Ectodermal cell (in vitro differentiated cells): ENCODE data around the gene P2RX6.
"Not testable (repeated sequence)": the region's sequence is repeated elsewhere in the genome, so short reads cannot be mapped to it uniquely, and the experiment has no call there.

Experiments
- H3K27ac ChIP-seq: 2 replicates; pipeline ENCODE4 v1.7.0; 2013; ENCODE audit warnings: mild to moderate bottlenecking, low read depth, low read length; ENCODE audit not compliant: insufficient read depth, poor library complexity, severe bottlenecking
- H3K27me3 ChIP-seq: 2 replicates; pipeline ENCODE4 v1.7.0; 2013; ENCODE audit warnings: mild to moderate bottlenecking, low read length; ENCODE audit not compliant: insufficient read depth, control insufficient read depth, poor library complexity, severe bottlenecking
- H3K36me3 ChIP-seq: one replicate; pipeline ENCODE4 v1.7.0; 2013; ENCODE audit warnings: low read length; ENCODE audit not compliant: control insufficient read depth, insufficient read depth
- H3K4me1 ChIP-seq: one replicate; pipeline ENCODE4 v1.7.0; 2013; ENCODE audit warnings: low read length; ENCODE audit not compliant: control insufficient read depth, insufficient read depth
- H3K4me3 ChIP-seq: 2 replicates; pipeline ENCODE4 v1.7.0; 2013; ENCODE audit warnings: low read depth, low read length, control low read depth; ENCODE audit not compliant: insufficient read depth
- H3K9me3 ChIP-seq: 2 replicates; pipeline ENCODE4 v1.7.0; 2013; ENCODE audit warnings: mild to moderate bottlenecking, low read length, moderate library complexity; ENCODE audit not compliant: control insufficient read depth
- WGBS, 2 experiments: methylation state at CpG; one replicate each; pipeline ENCODE4 v1.1.7; 2013; ENCODE audit warnings: missing lambda C conversion rate in 2 of 2; 5-methylcytosine and 5-hydroxymethylcytosine counted together

The P2RX6 gene

DNA sequence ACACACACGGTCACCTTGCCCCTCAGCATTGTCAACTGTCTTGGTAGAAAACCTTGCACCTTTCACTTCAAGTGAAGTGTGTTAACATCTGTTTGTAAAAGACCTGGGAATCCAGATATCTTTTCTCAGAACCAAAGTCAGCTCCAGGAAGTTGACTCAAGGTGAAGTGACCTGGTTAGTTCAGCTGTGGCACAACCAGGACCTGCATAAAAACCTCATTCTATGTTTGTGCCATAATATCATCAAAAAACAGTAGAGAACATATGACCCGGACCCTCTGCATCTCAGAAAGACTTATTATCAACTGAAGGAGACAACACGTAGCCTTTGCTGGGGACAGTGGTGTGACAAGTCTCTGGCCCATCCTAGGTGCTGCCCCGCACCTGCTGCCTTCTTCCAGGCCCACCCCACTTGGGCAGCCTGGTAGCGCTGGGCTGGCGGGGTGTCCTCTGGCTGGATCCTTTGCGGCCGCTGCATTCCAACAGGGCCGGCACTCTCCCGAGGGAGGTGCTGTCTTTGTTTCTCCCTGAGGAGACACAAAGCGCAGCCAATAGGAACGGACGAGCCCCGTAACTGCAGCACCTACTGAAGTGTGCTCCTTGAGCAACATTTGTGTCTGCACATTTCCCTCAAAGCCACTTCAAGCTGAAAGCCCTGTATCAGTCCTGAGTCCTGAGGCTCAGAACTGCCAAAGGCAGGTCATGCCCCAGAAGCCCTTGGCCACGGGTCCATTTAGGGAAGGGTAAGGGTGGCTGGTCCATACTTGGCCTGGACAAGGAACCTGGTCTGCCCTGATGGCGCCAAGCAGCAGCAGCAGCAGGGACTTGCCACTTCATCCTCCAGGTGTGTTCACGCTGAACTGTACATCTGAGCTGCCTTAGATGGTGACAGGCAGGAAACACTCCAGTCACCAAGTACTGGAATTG, 56.0 kb downstream of the P2RX6 start:
- WGBS, 2 experiments: 91 to 92% methylated on average over 17 of the region's 17 CpGs
- Histone ChIP-seq H3K9me3 (no peaks in the 10 kb centered on the region), H3K27ac (no peak overlapping the region)

DNA sequence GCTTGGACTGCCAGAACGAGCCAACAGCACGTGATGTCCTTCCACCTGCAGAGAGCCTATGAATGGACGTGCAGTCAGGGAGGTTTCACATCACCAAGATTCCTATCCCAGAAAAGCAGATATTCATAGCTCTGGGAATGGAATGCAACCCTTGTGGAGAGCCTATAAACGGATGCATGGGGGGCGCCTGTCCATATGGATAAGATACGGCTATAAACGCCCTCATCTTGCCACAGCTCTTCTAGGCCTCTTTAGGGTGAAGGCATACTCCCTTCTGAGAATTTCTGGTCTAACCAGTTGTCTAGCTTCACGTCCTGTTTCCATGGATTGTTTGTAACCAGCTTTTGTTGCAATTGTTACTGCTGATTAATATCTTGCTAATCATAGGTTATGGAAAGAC, 56.8 kb downstream of the P2RX6 start:
- H3K9me3 ChIP-seq, H3K27me3 ChIP-seq, H3K36me3 ChIP-seq, H3K27ac ChIP-seq, H3K4me3 ChIP-seq, H3K4me1 ChIP-seq: not testable (repeated sequence)
- 82 to 87% methylated on average over 8 of the region's 8 CpGs for WGBS, 2 experiments

More for the DNA sequence above, 56.0 kb downstream of the P2RX6 start:
- no peaks in the 10 kb centered on the region for H3K27me3 ChIP-seq
- H3K36me3 ChIP-seq: no peaks in the 10 kb centered on the region
- no peaks in the 10 kb centered on the region for H3K4me1 ChIP-seq
- no peak overlapping the region for H3K4me3 ChIP-seq

DNA sequence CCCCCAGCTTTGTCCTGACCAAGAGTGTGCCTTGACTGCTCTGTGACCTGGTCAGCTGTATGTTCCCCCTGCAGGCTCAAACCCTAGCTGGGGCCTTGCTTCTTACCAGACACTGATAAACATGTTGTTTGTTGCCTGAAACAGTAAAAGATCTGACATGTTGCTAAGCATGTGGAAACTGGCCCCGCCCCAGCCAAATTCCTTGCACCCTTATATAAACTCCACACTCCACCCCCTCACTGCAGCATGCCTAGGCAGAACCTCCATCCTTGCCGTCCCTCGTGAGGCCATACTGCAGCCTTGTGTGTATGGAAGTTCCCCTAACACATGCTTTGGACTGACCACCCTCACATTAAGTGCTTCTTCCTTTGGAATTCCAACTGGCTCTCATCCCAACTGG, 58.1 kb downstream of the P2RX6 start:
- Histone ChIP-seq H3K36me3 (no peaks in the 10 kb centered on the region), H3K27me3 (no peaks in the 10 kb centered on the region), H3K4me1 (no peaks in the 10 kb centered on the region), H3K27ac (no peak overlapping the region), H3K9me3 (no peaks in the 10 kb centered on the region), H3K4me3 (no peak overlapping the region)
- WGBS, 2 experiments: 93 to 94% methylated on average over 3 of the region's 3 CpGs

DNA sequence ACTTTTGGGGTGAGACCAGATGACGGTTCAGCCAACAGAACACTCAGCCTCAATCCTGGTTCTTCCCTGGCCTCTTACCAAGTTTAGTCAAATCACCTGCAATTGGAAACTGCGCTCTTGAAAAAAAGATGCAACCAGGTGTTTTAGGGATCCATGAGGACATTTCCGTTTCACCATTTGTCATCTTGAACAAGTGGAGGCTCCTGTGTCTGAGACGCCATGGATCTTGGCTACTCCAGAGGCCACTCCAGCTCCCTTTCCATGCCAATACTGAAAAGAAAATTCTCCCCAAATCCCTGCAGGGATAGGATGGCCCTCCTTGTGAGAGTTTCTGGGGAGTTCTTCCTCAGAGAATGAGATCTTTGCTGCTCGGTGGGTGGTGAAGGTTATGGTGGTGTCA, 58.5 kb downstream of the P2RX6 start:
- Histone ChIP-seq H3K9me3 (no peaks in the 10 kb centered on the region), H3K27ac (no peak overlapping the region), H3K36me3 (no peaks in the 10 kb centered on the region), H3K4me1 (no peaks in the 10 kb centered on the region), H3K27me3 (no peaks in the 10 kb centered on the region), H3K4me3 (no peak overlapping the region)
- 93 to 96% methylated on average over 5 of the region's 5 CpGs for WGBS, 2 experiments

DNA sequence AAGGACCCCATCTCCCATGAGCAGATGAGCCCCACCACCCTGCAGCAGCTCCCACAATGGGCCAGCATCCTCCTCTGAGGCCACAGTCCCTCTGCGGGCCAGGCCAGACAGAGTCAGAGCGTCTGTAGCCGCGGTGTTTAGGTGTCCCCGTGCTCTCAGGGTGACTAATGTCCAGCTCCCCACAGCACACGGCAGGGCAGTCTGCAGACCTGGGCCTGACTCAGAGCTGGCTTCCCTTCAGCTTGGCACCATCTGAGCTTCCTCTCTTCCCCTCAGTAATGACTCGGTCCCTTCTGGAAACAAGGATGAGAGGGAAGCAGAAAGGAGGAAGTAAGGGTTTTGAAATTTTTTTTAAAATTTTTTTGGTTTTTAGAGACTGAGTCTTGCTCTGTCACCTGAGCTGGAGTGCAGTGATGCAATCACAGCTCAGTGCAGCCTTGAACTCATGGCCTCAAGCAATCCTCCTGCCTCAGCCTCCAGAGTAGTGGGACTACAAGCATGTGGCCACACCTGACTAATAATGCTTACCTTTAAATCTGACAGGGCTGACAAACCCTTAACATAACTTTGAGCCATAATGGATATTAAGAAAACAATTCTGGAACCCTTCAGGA, 59.2 kb downstream of the P2RX6 start:
- WGBS, 2 experiments: 81% methylated on average over 7 of the region's 7 CpGs
- H3K4me3 ChIP-seq: no peak overlapping the region
- H3K4me1 ChIP-seq: no peaks in the 10 kb centered on the region
- H3K27ac ChIP-seq: no peak overlapping the region
- no peaks in the 10 kb centered on the region for H3K27me3 ChIP-seq
- no peaks in the 10 kb centered on the region for H3K9me3 ChIP-seq
- no peaks in the 10 kb centered on the region for H3K36me3 ChIP-seq

DNA sequence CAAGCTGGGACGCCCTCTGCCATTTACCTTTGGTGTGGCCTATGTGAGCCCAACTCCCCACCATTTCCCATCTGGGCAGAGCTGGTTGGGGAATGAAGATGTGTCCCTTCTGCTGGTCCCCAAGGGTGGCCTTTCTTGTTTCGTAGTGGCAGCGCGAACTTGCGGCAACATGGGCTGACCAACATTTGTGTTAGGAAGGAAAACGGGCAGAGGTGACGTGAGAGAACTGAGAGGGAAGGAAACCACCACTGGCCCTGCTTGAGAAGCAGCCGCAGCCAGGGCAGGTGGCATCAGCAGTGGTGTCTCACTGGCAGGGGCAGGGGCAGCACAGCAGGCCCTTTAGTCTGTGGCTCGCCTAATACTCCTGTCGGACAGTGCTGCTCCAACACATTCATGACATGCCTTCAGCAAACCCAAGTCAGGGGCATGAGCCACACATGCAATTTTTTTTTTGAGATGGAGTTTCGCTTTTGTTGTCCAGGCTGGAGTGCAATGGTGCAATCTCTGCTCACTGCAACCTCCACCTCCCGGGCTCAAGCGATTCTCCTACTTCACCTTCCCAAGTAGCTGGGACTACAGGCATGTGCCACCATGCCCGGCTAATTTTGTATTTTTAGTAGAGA, 60.7 kb downstream of the P2RX6 start:
- Histone ChIP-seq H3K9me3 (no peaks in the 10 kb centered on the region), H3K27me3 (no peaks in the 10 kb centered on the region), H3K36me3 (no peaks in the 10 kb centered on the region), H3K27ac (no peak overlapping the region), H3K4me1 (no peaks in the 10 kb centered on the region), H3K4me3 (no peak overlapping the region)
- 95% methylated on average over 13 to 14 of the region's 14 CpGs for WGBS, 2 experiments

DNA sequence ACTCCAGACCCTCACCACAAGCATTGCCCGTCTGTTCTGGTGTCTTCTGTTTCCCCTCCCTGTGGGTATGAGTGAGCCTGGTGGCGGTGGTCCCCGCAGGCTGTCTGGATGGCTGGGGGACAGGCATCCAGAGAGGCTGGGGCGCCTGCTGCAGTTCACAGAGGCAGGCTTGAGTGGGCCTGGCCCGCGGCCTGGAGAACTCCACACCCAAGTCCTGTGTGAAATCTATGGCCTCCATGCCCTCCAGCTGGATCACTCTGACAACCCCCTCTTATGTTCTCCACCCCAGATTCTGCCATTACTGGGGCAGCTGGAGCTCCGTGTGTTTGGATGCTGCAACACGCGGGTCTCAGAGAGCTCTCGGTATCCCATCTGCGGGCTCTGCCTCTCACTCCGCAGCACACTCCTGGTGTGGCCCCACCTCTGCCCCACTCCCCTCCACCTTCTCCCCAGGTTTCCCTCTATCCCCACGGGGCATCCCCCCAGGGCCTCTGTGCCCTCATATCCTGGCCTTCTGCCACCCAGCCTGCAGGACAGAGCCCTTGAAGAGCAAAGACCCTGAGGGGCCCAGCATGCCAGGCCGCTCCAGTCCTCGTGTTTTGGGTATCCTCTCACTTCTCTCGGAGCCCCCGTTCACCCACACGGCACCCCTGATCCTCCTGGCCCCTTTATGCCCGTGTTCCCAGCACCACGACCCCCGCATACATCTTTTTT, 62.1 kb downstream of the P2RX6 start:
- 90 to 92% methylated on average over 21 of the region's 21 CpGs for WGBS, 2 experiments
- H3K27ac ChIP-seq: no peak overlapping the region
- no peaks in the 10 kb centered on the region for H3K4me1 ChIP-seq
- no peaks in the 10 kb centered on the region for H3K27me3 ChIP-seq
- H3K9me3 ChIP-seq: no peaks in the 10 kb centered on the region
- H3K36me3 ChIP-seq: no peaks in the 10 kb centered on the region
- H3K4me3 ChIP-seq: no peak overlapping the region
